Measurements from ENCODE around the gene LRRC3. TPM values are rescaled to one million over a fixed set of nuclear protein-coding genes. Genes with fewer than 3 reads are reported as not detected.

Gene LRRC3
- polyA plus RNA-seq, 1 of the 3 experiments (the other 2 are of a cell fraction) = 2.3 TPM

DNA sequence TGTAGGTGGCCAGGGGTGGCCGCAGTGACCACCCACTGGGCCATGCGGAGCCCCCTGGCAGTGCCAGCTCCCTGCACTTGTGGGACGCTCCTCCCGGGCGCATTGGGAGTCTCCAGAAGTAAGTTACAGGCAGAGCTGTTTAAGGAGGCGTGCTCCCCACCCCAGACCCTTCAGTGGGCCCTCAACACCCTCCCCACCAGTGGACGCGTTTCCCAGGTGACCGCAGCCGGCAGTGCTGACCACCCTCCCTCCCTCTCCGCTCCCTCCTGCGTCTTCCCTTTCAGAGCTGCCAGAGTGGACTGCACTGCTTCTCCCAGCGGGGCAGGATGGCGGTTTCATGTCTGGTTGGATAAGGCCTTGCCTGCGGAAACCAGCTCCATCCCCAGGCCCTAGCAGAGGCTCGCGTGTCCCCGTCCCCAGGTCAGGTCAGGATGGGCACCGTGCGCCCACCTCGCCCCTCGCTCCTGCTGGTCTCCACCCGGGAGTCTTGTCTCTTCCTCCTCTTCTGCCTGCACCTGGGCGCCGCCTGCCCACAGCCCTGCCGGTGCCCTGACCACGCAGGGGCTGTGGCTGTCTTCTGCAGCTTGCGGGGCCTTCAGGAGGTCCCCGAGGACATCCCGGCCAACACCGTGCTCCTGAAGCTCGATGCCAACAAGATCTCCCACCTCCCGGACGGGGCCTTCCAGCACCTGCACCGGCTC, 1.1 kb downstream of the LRRC3 start (continued):
- TF ChIP-seq TAF1 (IDR thresholded peaks at IDR 0.05; ENCODE audit: borderline replicate concordance, low read depth, low read length) = no peak
- TF ChIP-seq CHD2 (IDR thresholded peaks at IDR 0.05; ENCODE audit: low read length, partially characterized antibody) = no peak

DNA sequence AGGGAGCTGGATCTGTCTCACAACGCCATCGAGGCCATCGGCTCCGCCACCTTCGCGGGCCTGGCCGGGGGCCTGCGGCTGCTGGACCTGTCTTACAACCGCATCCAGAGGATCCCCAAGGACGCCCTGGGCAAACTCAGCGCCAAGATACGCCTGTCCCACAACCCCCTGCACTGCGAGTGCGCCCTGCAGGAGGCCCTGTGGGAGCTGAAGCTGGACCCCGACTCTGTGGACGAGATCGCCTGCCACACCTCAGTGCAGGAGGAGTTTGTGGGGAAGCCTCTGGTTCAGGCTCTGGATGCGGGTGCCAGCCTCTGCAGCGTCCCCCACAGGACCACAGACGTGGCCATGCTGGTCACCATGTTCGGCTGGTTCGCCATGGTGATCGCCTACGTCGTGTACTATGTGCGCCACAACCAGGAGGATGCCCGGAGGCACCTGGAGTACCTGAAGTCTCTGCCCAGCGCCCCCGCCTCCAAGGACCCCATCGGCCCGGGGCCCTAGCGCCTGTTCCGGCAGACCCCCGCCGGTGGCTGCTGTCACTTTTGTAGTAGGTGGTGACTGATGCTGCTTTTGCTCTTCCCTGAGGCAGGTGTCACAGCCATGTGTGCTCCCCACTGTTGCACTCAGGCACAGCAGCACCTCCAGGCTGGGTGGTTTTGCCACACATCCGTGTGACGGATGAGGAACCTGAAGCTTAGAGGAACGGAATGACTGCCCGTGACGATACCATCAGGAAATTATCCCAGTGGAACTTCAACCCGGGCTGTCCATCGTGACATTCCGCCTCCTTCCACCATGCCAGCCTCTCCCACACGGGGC, 1.8 kb downstream of the LRRC3 start:
- no peak overlapping the region for H3K4me2 ChIP-seq
- H3K79me2 ChIP-seq (ENCODE audit: insufficient read depth) = no peaks in the 10 kb centered on the region
- TF ChIP-seq NRF1 (IDR thresholded peaks at IDR 0.05; ENCODE audit: low read depth, low read length) (no peak), FOXM1 (IDR thresholded peaks at IDR 0.05; ENCODE audit: low read depth) (no peak), FOSL2 (IDR thresholded peaks at IDR 0.05; ENCODE audit: borderline replicate concordance, low read depth) (no peak), JUND (IDR thresholded peaks at IDR 0.05) (no peak), SMC3 (IDR thresholded peaks at IDR 0.05; ENCODE audit: low read depth, low read length) (no peak), GABPA (IDR thresholded peaks at IDR 0.05; ENCODE audit: low read depth) (no peak), NFIC (IDR thresholded peaks at IDR 0.05; ENCODE audit: borderline replicate concordance) (no peak), RXRA (IDR thresholded peaks at IDR 0.05; ENCODE audit: borderline replicate concordance, low read depth) (no peak), YY1 (IDR thresholded peaks at IDR 0.05; ENCODE audit: low read depth) (no peak), MXI1 (IDR thresholded peaks at IDR 0.05; ENCODE audit: low read depth, low read length) (no peak), SIN3A (IDR thresholded peaks at IDR 0.05; ENCODE audit: borderline replicate concordance, low read depth, low read length) (no peak)
- TF ChIP-seq, protein P1, sequence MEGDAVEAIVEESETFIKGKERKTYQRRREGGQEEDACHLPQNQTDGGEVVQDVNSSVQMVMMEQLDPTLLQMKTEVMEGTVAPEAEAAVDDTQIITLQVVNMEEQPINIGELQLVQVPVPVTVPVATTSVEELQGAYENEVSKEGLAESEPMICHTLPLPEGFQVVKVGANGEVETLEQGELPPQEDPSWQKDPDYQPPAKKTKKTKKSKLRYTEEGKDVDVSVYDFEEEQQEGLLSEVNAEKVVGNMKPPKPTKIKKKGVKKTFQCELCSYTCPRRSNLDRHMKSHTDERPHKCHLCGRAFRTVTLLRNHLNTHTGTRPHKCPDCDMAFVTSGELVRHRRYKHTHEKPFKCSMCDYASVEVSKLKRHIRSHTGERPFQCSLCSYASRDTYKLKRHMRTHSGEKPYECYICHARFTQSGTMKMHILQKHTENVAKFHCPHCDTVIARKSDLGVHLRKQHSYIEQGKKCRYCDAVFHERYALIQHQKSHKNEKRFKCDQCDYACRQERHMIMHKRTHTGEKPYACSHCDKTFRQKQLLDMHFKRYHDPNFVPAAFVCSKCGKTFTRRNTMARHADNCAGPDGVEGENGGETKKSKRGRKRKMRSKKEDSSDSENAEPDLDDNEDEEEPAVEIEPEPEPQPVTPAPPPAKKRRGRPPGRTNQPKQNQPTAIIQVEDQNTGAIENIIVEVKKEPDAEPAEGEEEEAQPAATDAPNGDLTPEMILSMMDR (IDR thresholded peaks at IDR 0.05) = no peak
- TF ChIP-seq, protein P2, sequence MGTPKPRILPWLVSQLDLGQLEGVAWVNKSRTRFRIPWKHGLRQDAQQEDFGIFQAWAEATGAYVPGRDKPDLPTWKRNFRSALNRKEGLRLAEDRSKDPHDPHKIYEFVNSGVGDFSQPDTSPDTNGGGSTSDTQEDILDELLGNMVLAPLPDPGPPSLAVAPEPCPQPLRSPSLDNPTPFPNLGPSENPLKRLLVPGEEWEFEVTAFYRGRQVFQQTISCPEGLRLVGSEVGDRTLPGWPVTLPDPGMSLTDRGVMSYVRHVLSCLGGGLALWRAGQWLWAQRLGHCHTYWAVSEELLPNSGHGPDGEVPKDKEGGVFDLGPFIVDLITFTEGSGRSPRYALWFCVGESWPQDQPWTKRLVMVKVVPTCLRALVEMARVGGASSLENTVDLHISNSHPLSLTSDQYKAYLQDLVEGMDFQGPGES (IDR thresholded peaks at IDR 0.05; ENCODE audit: low read depth, low read length) = no peak
- TF ChIP-seq, protein P3, sequence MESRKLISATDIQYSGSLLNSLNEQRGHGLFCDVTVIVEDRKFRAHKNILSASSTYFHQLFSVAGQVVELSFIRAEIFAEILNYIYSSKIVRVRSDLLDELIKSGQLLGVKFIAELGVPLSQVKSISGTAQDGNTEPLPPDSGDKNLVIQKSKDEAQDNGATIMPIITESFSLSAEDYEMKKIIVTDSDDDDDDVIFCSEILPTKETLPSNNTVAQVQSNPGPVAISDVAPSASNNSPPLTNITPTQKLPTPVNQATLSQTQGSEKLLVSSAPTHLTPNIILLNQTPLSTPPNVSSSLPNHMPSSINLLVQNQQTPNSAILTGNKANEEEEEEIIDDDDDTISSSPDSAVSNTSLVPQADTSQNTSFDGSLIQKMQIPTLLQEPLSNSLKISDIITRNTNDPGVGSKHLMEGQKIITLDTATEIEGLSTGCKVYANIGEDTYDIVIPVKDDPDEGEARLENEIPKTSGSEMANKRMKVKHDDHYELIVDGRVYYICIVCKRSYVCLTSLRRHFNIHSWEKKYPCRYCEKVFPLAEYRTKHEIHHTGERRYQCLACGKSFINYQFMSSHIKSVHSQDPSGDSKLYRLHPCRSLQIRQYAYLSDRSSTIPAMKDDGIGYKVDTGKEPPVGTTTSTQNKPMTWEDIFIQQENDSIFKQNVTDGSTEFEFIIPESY (IDR thresholded peaks at IDR 0.05; ENCODE audit: borderline replicate concordance, low read depth) = no peak
- CTCF ChIA-PET = interaction anchor here (0.7 to 3.3 kb wide), 9 partner anchors 8 to 119 kb away, joined by 3 to 12 read pairs (median 7); partner anchors contain the start of gene CFAP410
- H3F3A ChIP-seq (replicated peaks; ENCODE audit: insufficient read depth) = peaks cover 16% of the 10 kb centered on the region
- DNase-seq = no peak
- no peak overlapping the region for H3K4me3 ChIP-seq (ENCODE audit: low read depth in 2 of 2, low read length in 1 of 2)
- H3K9ac ChIP-seq = no peak overlapping the region
- no peak overlapping the region for H3K27ac ChIP-seq (ENCODE audit: low read depth in 2 of 2, low read length in 1 of 2)
- WGBS (ENCODE audit: low lambda C conversion rate) = 89% methylated on average over 19 of the region's 44 CpGs
- H3K27me3 ChIP-seq (ENCODE audit: insufficient read depth) = no peaks in the 10 kb centered on the region
- H2AFZ ChIP-seq (ENCODE audit: low read depth) = no peak overlapping the region
- peaks cover 0 to 5% of the 10 kb centered on the region in 2 experiments; a peak in 1 of 4 replicates for H3K4me1 ChIP-seq (ENCODE audit: control insufficient read depth in 1 of 2, insufficient read depth in 2 of 2, low read depth in 1 of 2, low read length in 1 of 2)
- H3K36me3 ChIP-seq (replicated peaks in 1 of 2; ENCODE audit: control insufficient read depth in 1 of 2, insufficient read depth in 2 of 2, low read length in 1 of 2) = no peaks in the 10 kb centered on the region
- H3K9me2 ChIP-seq = no peaks in the 10 kb centered on the region
- H3K9me3 ChIP-seq = 0 out of 2 replicates have a peak, but pooled peaks cover 3% of the 10 kb centered on the region
- POLR2A ChIA-PET = no interaction called here
- no peaks in the 10 kb centered on the region for H4K20me1 ChIP-seq (ENCODE audit: insufficient read depth)

Measured in SK-N-SH (cell line).